ENCODE data around the gene MS4A12.
"Not testable (repeated sequence)": the region's sequence is repeated elsewhere in the genome, so short reads cannot be mapped to it uniquely, and the experiment has no call there.

MS4A12 gene

GRCh38 chr11:60492488-60493009 is at the start of gene MS4A12:
Gene MS4A12, plus strand, starts transcription at chr11:60492778. Its CDS starts 4,541 bp downstream, at chr11:60497319.
- DNase-seq: no peak

- no peak for DNase-seq
Measured at GRCh38 chr11:60447070-60447469, 45.5 kb upstream of the MS4A12 start.

- no peak for DNase-seq
Measured at GRCh38 chr11:60447846-60448245, 44.7 kb upstream of the MS4A12 start.

- DNase-seq: not testable (repeated sequence)
Measured at GRCh38 chr11:60451185-60451584, 41.4 kb upstream of the MS4A12 start.

GRCh38 chr11:60454212-60454611 is 38.4 kb upstream of the MS4A12 start:
- DNase-seq: no peak

GRCh38 chr11:60455531-60456042 is 37.0 kb upstream of the MS4A12 start, which contains the start of gene MS4A1:
Gene MS4A1, plus strand, starts transcription at chr11:60455847. Its CDS starts 6,528 bp downstream, at chr11:60462375.
- DNase-seq: peak; percentile 29

GRCh38 chr11:60457576-60457975 is 35.0 kb upstream of the MS4A12 start:
- DNase-seq: no peak

GRCh38 chr11:60459345-60459744 is 33.2 kb upstream of the MS4A12 start:
- DNase-seq: no peak

GRCh38 chr11:60468829-60469228 is 23.7 kb upstream of the MS4A12 start:
- no peak for DNase-seq

- no peak for DNase-seq
Measured at GRCh38 chr11:60469723-60470122, 22.9 kb upstream of the MS4A12 start.

- no peak for DNase-seq
Measured at GRCh38 chr11:60477035-60477445, 15.5 kb upstream of the MS4A12 start.

- DNase-seq: no peak
Measured at GRCh38 chr11:60482361-60482760, 10.2 kb upstream of the MS4A12 start.

- peak; percentile 31 for DNase-seq
Measured at GRCh38 chr11:60485987-60486386, 6.6 kb upstream of the MS4A12 start.

- DNase-seq: no peak
Measured at GRCh38 chr11:60493454-60493853, 876 bp downstream of the MS4A12 start.

- DNase-seq: no peak
Measured at GRCh38 chr11:60498399-60498798, 5.8 kb downstream of the MS4A12 start.

GRCh38 chr11:60498853-60499252 is 6.3 kb downstream of the MS4A12 start:
- DNase-seq: no peak

- DNase-seq: no peak
Measured at GRCh38 chr11:60500276-60500910, 7.8 kb downstream of the MS4A12 start.

GRCh38 chr11:60502221-60502775 is 9.7 kb downstream of the MS4A12 start:
- no peak for DNase-seq

- DNase-seq: peak; percentile 8
Measured at GRCh38 chr11:60504219-60504905, 11.8 kb downstream of the MS4A12 start.

- not testable (repeated sequence) for DNase-seq
Measured at GRCh38 chr11:60509609-60510008, 17.0 kb downstream of the MS4A12 start.

- DNase-seq: not testable (repeated sequence)
Measured at GRCh38 chr11:60510209-60510608, 17.6 kb downstream of the MS4A12 start.

GRCh38 chr11:60511393-60511792 is 18.8 kb downstream of the MS4A12 start:
- DNase-seq: no peak

GRCh38 chr11:60512651-60513225 is 20.2 kb downstream of the MS4A12 start:
- no peak for DNase-seq

Measured in CD4-positive, alpha-beta T cell treated with Interleukin-4 for 4 hours (primary cell).